HG03039 (cell line): ENCODE measurements around the gene FDCSP.
"Not testable (repeated sequence)": the region's sequence is repeated elsewhere in the genome, so short reads cannot be mapped to it uniquely, and the experiment has no call there.

Source experiments
- ATAC-seq: cut with Tn5 transposase; IDR thresholded peaks from one replicate; pipeline ENCODE4 v1.9.1; 2021; ENCODE audit warnings: mild to moderate bottlenecking, moderate library complexity; ENCODE audit not compliant: unreplicated experiment

The FDCSP gene

DNA sequence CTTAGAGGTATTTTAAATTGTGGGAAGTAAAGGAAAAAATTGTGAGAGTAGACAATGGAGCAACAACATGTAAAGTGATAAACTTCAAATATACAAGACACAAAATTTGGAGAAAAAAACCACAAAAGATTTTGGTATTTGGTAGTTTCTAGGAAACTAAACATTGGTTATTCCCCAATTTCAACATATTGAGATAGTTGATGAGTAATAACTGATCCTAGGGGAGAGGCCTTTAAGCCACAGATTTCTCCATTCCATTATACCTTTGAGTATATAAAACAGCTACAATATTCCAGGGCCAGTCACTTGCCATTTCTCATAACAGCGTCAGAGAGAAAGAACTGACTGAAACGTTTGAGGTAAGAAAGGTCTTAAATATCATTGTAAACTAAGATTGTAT is at the start of gene FDCSP:
Gene FDCSP (plus strand): TSS at position 301 of the 400 bp plus-strand sequence. CDS start 5,071 bp downstream, outside the sequence.
- ATAC-seq, result no peak

DNA sequence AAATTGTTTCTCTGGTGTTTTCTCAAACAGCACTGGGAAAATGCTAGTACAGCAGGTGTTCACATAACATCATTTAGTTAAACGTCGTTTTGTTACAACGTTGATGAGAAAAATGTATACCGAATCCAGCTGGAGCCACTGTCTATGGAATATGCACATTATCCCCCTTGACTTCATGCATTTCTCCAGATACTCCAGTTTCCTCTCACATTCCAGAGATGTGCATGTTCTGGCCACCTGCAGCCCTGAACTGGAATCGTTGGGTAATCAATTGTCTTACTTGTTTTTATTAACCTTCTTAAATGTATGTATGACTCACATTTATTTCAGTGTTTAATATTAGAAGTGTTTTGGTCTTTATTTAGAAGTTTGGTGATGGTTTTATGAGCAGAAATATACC is 48.8 kb upstream of the FDCSP start:
- no peak for ATAC-seq

DNA sequence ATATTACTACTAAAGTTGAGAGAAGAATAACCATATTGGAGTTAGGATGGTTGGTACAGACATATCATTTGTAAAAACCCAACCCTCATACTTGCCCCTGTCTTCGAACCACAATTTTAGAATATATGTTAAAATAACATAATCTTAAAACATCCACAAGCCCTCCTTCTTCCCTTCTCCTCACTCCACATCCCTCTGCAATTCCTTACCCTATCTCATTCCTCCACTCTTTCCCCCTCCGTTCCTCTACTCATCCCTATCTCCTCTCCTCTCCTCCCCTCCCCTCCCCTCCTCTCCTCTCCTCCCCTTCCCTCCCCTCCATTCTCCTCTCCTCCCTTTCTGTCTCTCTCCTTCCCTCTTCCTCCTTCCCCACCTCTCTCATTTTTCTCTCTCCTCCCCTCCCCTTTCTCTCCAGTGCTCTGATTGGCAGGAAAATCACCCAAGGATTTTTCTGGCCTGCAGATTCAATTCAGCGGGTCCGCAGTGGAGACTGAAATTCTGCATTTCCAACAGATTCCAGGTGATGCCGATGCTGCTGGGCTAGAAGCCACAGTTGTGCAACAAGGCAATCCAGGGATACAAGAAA is 47.8 kb upstream of the FDCSP start:
- ATAC-seq, result no peak

DNA sequence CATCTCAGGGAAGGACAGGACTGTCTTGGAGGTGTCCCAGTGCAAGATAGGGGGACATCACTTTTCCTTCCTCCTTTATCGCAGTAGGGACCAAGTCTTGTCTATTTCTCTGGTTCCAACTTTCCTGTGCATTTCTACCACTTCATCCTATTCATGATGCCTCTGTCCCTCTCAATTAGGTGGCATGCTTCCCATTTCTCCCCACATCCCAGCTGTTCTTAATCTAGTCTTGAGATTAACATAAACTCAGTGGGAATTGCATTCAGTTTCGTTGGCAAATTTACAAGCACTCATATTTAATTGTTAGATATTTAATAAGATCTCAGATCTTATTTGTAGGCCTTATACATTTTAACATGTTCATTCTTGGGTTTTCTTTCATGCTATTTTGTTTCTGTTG is 46.1 kb upstream of the FDCSP start:
- ATAC-seq, result no peak

DNA sequence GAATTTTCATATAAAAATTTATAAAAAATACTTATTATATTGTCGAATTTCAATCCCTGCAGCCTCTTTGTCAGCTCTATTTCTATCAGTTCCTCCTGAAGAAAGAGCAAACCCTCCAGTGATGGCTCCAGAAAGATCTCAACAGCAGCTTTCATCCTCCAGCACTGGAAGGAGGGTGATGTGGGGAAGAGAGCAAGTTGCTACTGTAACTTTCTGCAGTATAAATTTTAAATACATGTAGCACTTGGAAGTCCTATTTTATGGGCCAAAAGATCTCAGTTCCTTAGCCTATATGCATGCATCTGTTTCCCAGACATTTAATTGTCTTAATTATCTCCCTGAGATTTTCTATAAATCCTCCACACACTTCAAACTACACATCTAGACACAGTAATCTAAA is 44.1 kb upstream of the FDCSP start:
- ATAC-seq, result no peak

DNA sequence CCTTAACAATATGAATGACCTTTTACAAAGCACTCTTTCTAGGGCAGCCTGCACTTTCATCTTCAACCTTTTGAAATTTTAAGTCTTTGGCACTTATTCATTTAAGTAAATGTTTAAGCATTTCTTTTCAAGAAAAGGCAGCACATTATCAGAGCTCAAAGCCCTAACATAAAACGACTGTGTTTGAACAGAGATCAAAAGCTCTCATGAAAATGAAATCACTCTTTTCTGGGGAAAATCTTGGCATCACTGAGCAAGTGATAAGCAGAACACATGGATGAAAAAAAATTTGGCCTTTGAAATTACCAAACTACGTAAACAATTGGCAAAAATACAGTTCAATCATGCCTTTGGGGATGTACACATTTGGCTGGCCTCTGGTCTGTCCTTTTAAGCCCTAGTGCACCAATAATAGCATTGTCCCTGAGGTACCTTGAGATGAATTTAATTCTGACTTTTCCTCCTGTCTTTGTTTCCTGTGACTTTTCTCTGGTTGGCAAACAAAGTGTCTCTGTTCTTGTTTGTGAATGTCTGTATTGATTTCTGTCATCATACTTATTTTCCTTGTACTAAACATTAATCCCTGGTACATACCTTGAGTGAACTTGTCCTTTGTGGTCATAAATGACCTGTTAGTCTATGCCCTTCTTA is 43.3 kb upstream of the FDCSP start:
- no peak for ATAC-seq

DNA sequence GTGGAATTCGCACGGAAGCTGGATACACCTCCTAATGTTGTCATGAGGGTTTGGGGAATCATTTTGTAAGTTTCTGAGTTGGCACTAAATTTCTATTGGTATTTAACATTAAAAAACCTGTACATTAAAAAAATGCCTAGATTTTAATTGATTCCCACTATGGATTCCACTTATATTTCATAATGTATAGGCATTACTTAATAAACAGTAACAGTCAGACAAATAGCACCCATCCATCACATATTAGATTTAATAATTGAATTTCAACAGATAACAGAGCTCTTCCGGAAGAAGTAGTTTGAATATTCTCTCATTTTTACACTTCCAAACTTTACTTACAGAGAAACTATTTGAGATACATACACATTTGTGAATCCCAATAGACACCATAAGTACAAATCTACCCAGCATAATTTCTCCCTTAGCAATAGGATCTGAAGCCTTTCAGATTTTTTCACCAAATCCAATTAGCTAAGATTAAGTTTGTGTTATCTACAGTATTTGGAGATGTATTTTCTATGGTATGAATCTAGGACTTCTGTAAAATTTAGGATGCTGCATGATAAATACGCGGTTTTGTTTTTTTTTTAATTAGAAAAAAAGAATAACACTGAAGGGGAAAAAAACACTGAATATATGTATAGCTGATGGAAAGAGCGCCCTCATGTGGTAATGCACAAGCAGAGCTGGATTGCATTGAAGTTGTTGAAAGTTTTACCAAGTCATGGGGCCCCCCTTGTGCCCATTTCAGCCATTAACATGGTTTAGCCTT is 42.6 kb upstream of the FDCSP start:
- ATAC-seq, result no peak

DNA sequence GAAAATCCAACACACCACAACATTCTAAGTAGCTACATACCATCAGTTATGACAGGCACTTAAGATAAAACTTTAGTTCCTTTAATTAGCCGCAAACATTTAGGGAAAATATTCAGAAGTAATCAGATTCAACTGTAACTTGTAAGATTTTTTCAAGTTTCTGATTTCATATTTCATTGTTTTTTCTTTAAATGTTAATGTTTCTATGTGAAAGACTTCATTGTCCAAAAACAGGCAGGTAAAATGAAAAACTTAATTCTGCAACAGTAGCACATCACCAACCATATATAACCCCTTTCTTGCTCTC is 42.0 kb upstream of the FDCSP start:
- no peak for ATAC-seq

DNA sequence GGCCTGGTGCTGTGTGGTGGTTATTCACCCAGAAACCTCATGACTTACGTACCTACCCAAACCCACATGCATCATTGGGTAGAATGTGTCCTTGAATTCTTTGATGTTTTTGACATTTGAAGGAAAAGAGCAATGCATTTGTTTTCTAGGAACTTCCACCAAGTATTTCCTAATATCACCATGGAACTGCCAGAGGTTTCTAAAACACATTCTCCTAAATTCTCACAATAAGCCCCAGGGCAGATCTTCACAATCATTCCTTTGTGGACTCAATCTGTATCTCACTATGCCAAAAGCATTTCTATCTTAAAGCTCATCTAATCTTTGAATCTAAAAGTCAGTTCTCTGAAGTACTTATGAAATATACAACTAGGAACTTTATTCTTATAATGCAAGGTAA is 38.7 kb upstream of the FDCSP start:
- no peak for ATAC-seq

DNA sequence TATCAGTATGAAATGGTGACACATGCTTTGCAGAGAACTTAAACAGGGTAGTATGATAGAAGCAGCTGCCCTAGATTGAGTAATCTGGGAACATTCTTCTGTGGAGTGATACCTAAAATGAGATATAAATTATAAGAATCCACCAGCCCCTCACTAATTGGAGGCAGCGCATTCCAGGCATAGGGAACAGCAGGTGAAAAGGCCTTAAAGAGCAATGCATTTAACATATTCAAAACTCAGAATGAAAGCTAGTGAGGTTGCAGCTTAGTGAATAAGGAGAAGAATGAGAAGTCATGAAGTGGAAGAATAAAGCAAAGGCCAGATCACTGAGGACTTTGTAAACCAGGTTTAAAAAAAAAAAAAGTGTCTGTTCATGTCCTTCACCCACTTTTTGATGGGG is 35.3 kb upstream of the FDCSP start:
- ATAC-seq, result no peak

DNA sequence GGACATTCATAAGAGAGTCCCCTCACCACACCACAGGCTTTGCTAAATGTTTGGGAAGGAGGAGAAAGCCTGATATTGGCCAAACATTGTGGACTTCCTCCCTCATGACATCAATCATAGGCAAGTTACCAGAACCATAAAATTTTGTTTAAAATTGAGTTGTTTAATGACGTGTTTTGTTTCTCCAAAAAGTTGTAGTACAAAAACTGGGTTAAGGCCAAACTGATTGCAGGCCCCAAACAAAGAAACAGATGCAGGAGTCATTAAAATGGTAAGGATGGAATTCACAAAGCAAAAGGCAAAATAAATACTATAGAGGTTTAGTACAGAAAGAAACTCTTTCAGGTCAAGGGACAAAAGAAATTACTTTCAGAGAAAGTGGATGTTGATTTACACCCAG is 34.3 kb upstream of the FDCSP start:
- no peak for ATAC-seq

DNA sequence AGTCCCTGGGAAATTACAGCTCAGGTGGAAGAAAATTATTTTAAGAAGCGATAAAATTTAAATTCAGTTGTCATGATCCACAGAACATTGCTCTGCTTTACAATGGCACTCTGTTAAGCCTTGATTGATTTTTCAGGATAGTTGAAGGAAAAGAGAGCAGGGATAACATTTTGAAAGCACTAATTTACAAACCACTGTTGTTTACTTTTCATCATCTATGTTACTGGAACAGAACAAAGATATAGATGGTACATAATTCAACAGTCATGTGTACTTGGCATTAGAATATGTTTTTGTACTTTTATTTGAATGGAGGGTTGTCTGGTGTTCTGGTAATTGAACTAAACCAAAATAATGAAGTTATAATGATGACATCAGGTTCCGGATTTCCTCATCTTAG is 33.0 kb upstream of the FDCSP start:
- no peak for ATAC-seq

DNA sequence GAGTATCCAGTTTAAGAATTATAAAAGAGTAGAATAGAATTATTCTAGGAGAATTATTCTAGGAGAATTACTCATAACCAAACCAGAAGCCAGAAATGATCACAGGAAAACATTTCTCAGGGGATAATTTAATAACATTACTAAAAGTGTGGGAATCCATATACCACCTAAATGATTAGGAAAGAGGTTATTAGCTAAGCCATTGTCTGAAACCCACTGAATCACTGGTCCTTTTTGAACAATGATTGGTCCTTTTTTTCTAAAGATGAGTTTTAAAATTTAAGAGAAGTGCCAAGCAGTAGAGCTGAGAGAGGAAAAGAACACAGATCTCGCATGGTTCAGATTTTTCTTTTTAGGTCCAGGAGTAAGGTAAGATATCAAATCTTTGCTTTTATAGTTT is 30.5 kb upstream of the FDCSP start, which contains the start of gene ODAM:
Gene ODAM (plus strand): TSS at position 301 of the 400 bp plus-strand sequence. CDS start 819 bp downstream, outside the sequence.
- no peak for ATAC-seq

DNA sequence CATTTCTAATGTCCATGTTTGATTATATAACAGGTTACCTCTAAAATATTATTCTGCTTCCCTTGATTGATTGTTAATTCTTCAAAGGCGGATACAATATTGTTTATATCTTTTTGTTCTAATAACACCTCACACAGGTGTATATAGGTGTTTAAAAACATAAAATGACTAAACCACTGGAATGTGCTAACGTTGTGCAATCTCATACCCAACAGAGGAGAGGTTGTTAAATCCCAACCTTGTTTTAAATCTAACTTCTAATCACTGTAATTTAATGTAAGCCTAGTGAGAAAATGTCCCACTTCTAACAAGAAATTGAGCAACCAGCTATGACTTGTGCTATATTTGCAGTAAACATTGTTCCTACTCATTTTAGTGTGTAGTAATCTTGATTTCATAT is 29.1 kb upstream of the FDCSP start:
- ATAC-seq, result no peak

DNA sequence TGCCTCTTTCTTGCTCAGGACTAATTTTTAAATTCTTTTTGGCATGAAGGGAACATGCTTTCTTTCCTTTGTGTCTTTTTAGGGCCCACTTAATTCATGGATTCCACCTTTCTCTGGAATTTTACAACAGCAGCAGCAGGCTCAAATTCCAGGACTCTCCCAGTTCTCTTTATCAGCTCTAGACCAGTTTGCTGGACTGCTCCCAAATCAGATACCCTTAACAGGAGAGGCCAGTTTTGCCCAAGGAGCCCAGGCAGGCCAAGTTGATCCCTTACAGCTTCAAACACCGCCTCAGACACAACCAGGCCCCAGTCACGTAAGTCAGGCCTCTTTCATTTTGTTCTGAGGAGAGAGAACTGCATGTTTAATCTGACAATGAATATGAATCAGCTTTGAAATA is 28.1 kb upstream of the FDCSP start:
- no peak for ATAC-seq

DNA sequence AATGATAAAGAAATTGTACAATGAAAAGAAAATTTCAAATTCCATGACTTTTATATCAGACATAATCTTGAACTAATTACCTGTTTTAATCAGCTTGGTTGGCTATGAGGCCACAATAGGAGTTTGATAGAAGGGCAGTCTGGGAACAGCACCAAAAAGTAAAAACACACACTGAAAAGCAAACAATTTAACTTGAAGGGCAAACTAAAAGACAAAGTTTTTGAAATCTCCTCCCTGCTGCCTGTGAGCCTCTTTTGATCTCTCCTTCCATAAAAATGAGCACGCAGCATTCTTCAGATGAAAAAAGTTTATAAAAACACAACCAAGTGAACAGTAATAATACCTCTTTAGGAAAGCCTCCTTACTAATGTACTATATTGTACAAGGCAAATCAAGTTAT is 22.3 kb upstream of the FDCSP start:
- ATAC-seq, result no peak

DNA sequence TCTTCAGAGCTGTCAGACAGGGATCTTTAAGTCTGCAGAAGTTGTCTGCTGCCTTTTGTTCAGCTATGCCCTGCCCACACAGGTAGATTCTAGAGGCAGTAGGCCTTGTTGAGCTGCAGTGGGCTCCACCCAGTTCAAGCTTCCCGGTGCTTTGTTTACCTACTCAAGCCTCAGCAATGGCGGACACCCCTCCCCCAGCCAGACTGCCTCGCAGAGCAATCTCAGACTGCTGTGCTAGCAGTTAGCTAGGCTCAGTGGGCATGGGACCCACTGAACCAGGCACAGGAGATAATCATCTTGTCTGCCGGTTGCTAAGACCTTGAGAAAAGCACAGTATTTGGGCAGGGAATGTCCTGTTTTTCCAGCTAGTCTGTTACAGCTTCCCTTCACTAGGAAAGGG is 13.2 kb upstream of the FDCSP start:
- ATAC-seq, result not testable (repeated sequence)

DNA sequence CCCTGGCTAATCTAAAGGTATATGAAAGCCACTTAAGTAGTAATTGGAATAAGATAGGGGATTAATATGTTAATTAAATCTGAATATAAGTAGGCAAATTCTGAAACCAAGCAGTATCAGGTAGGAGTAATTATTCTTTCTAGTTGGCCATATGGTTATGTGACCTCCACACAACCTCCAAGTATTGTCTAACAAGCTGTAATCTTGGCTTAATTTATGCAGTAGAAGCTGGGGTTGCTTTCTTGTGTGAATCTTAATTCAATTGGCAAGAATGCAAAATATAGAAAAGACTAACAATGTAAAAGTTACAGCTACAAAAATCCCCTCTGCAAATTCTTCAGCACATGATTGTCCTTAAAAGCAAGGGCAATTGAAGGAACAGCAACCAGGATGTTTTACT is 9.8 kb upstream of the FDCSP start:
- ATAC-seq, result not testable (repeated sequence)

DNA sequence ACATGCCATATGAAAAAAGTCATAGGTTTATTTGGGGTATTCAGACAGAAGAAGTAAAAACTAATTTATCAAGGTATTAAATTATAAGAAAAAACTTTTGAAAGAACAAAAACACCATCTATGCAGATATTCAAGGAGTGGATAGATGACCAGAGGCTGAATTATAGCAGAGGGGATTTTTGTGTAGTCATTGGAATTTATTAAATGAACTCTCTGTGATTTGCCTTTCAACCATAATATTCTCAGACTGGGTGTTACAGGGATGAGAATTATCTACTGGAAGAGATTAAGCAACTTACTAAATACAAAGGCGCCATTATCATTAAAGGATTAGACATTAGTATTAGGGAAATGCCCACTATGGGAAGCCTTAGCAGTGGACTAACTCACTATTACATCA is 9.4 kb upstream of the FDCSP start:
- ATAC-seq, result not testable (repeated sequence)

DNA sequence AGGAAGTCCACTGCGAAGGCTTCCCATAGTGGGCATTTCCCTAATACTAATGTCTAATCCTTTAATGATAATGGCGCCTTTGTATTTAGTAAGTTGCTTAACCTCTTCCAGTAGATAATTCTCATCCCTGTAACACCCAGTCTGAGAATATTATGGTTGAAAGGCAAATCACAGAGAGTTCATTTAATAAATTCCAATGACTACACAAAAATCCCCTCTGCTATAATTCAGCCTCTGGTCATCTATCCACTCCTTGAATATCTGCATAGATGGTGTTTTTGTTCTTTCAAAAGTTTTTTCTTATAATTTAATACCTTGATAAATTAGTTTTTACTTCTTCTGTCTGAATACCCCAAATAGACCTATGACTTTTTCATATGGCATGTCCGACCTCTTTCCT is 4.5 kb upstream of the FDCSP start:
- not testable (repeated sequence) for ATAC-seq

DNA sequence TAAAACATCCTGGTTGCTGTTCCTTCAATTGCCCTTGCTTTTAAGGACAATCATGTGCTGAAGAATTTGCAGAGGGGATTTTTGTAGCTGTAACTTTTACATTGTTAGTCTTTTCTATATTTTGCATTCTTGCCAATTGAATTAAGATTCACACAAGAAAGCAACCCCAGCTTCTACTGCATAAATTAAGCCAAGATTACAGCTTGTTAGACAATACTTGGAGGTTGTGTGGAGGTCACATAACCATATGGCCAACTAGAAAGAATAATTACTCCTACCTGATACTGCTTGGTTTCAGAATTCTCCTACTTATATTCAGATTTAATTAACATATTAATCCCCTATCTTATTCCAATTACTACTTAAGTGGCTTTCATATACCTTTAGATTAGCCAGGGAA is 4.1 kb upstream of the FDCSP start:
- ATAC-seq, result not testable (repeated sequence)

DNA sequence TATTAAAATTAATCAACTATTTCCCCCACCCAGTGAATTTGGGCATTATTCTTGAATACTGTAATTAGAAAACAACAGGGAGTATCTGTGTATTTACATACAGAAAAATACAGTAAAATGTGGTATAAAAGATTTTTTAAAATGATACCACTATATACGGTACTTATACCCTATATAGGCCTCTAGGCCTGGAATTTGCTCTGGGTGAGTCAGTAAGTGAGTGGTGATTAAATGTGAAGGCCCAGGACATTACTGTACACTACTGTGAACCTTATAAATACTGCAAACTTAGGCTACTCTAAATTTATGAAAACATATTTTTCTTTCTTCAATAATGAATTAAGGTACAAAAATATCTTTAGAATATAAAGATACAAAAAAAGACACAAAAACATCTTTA is 10.2 kb downstream of the FDCSP start:
- no peak for ATAC-seq
